Measurements from ENCODE around the gene CACNG3. TPM values are rescaled to one million over a fixed set of nuclear protein-coding genes. Genes with fewer than 3 reads are reported as not detected.

The CACNG3 gene
- total RNA-seq, 1 donor from 2014 or later, result not detected

GRCh38 chr16:24346734-24347133, 90.6 kb downstream of the CACNG3 start:
- no peaks in the 10 kb centered on the region for H3K36me3 ChIP-seq (ENCODE audit: control insufficient read depth, insufficient read depth, low read length)
- no peak overlapping the region for H3K4me3 ChIP-seq (ENCODE audit: low read depth, low read length)
- DNase-seq (ENCODE audit: low read depth), result no peak
- no peak for TF ChIP-seq CTCF (IDR thresholded peaks at IDR 0.05; ENCODE audit: insufficient read depth, low read length, poor library complexity, severe bottlenecking)
- H3K27me3 ChIP-seq (ENCODE audit: control insufficient read depth, insufficient read depth, low read length), result no peaks in the 10 kb centered on the region

GRCh38 chr16:24347556-24347955, 91.4 kb downstream of the CACNG3 start:
- H3K4me3 ChIP-seq (ENCODE audit: low read depth, low read length), result no peak overlapping the region
- no peak for DNase-seq (ENCODE audit: low read depth)
- TF ChIP-seq CTCF (IDR thresholded peaks at IDR 0.05; ENCODE audit: insufficient read depth, low read length, poor library complexity, severe bottlenecking), result no peak
- no peaks in the 10 kb centered on the region for H3K27me3 ChIP-seq (ENCODE audit: control insufficient read depth, insufficient read depth, low read length)
- H3K36me3 ChIP-seq (ENCODE audit: control insufficient read depth, insufficient read depth, low read length), result no peaks in the 10 kb centered on the region

- no peaks in the 10 kb centered on the region for H3K36me3 ChIP-seq (ENCODE audit: control insufficient read depth, insufficient read depth, low read length)
- DNase-seq (ENCODE audit: low read depth), result no peak
- no peak for TF ChIP-seq CTCF (IDR thresholded peaks at IDR 0.05; ENCODE audit: insufficient read depth, low read length, poor library complexity, severe bottlenecking)
- H3K27me3 ChIP-seq (ENCODE audit: control insufficient read depth, insufficient read depth, low read length), result no peaks in the 10 kb centered on the region
- H3K4me3 ChIP-seq (ENCODE audit: low read depth, low read length), result no peak overlapping the region
These were observed 92.6 kb downstream of the CACNG3 start for GRCh38 chr16:24348545-24349290.

GRCh38 chr16:24349320-24349719, 93.2 kb downstream of the CACNG3 start:
- Histone ChIP-seq H3K4me3 (ENCODE audit: low read depth, low read length) (no peak overlapping the region), H3K27me3 (ENCODE audit: control insufficient read depth, insufficient read depth, low read length) (no peaks in the 10 kb centered on the region), H3K36me3 (ENCODE audit: control insufficient read depth, insufficient read depth, low read length) (no peaks in the 10 kb centered on the region)
- DNase-seq (ENCODE audit: low read depth), result no peak
- no peak for TF ChIP-seq CTCF (IDR thresholded peaks at IDR 0.05; ENCODE audit: insufficient read depth, low read length, poor library complexity, severe bottlenecking)

GRCh38 chr16:24352746-24353145, 96.6 kb downstream of the CACNG3 start:
- H3K4me3 ChIP-seq (ENCODE audit: low read depth, low read length), result no peak overlapping the region
- no peaks in the 10 kb centered on the region for H3K36me3 ChIP-seq (ENCODE audit: control insufficient read depth, insufficient read depth, low read length)
- no peak for TF ChIP-seq CTCF (IDR thresholded peaks at IDR 0.05; ENCODE audit: insufficient read depth, low read length, poor library complexity, severe bottlenecking)
- no peak for DNase-seq (ENCODE audit: low read depth)
- H3K27me3 ChIP-seq (ENCODE audit: control insufficient read depth, insufficient read depth, low read length), result no peaks in the 10 kb centered on the region

GRCh38 chr16:24353622-24354021, 97.5 kb downstream of the CACNG3 start:
- TF ChIP-seq CTCF (IDR thresholded peaks at IDR 0.05; ENCODE audit: insufficient read depth, low read length, poor library complexity, severe bottlenecking), result no peak
- no peak for DNase-seq (ENCODE audit: low read depth)
- no peaks in the 10 kb centered on the region for H3K27me3 ChIP-seq (ENCODE audit: control insufficient read depth, insufficient read depth, low read length)
- H3K36me3 ChIP-seq (ENCODE audit: control insufficient read depth, insufficient read depth, low read length), result no peaks in the 10 kb centered on the region
- H3K4me3 ChIP-seq (ENCODE audit: low read depth, low read length), result no peak overlapping the region
